GM18870 (cell line): ENCODE results near the gene ZNF217.
"Not testable (repeated sequence)": the region's sequence is repeated elsewhere in the genome, so short reads cannot be mapped to it uniquely, and the experiment has no call there.

Experiments used
- ATAC-seq: cut with Tn5 transposase; IDR thresholded peaks from one replicate; pipeline ENCODE4 v1.9.1; 2021; ENCODE audit warnings: moderate library complexity; ENCODE audit not compliant: unreplicated experiment

ZNF217 gene

GRCh38 chr20:53598140-53599043 lies 4.8 kb upstream of the ZNF217 start:
- ATAC-seq, result no peak

- no peak for ATAC-seq
These were observed 4.0 kb upstream of the ZNF217 start for GRCh38 chr20:53597521-53598120.

- ATAC-seq, result no peak
These were observed 3.4 kb upstream of the ZNF217 start for GRCh38 chr20:53597030-53597482.

GRCh38 chr20:53596189-53597001 lies 2.8 kb upstream of the ZNF217 start:
- ATAC-seq, result not testable (repeated sequence)

GRCh38 chr20:53595742-53596141 lies 2.1 kb upstream of the ZNF217 start:
- ATAC-seq, result peak; percentile 25

- ATAC-seq, result no peak
These were observed 1.4 kb upstream of the ZNF217 start for GRCh38 chr20:53595018-53595378.

GRCh38 chr20:53594068-53595017 lies 704 bp upstream of the ZNF217 start:
- peak; percentile 35 for ATAC-seq

GRCh38 chr20:53592992-53593465 lies 610 bp downstream of the ZNF217 start:
- ATAC-seq, result no peak

- ATAC-seq, result peak; percentile 29
These were observed 1.1 kb downstream of the ZNF217 start for GRCh38 chr20:53592454-53592991.

GRCh38 chr20:53591941-53592441 lies 1.6 kb downstream of the ZNF217 start:
- not testable (repeated sequence) for ATAC-seq

GRCh38 chr20:53591206-53591741 lies 2.4 kb downstream of the ZNF217 start:
- not testable (repeated sequence) for ATAC-seq

- ATAC-seq, result not testable (repeated sequence)
These were observed 3.0 kb downstream of the ZNF217 start for GRCh38 chr20:53590608-53591007.

GRCh38 chr20:53590122-53590521 lies 3.5 kb downstream of the ZNF217 start:
- not testable (repeated sequence) for ATAC-seq

- ATAC-seq, result not testable (repeated sequence)
These were observed 4.1 kb downstream of the ZNF217 start for GRCh38 chr20:53589321-53590065.

GRCh38 chr20:53587157-53587703 lies 6.4 kb downstream of the ZNF217 start:
- ATAC-seq, result not testable (repeated sequence)

- ATAC-seq, result no peak
These were observed 7.0 kb downstream of the ZNF217 start for GRCh38 chr20:53586640-53587039.

GRCh38 chr20:53585910-53586309 lies 7.7 kb downstream of the ZNF217 start:
- not testable (repeated sequence) for ATAC-seq

- ATAC-seq, result not testable (repeated sequence)
These were observed 8.6 kb downstream of the ZNF217 start for GRCh38 chr20:53585004-53585569.
